Loucy (cell line): ENCODE measurements around the gene KDM4B.

Source experiments
- H2AFZ ChIP-seq: fragments of 200-600 bp; sonication (generic); 2 replicates; pipeline ENCODE4 v1.6.0; 2016; ENCODE audit warnings: antibody characterized with exemption, mild to moderate bottlenecking, low read length, moderate library complexity
- H3F3A ChIP-seq: fragments of 200-600 bp; 2 replicates; pipeline ENCODE4 v1.6.0; 2016; ENCODE audit warnings: antibody characterized with exemption, low read depth, mild to moderate bottlenecking
- H3K27me3 ChIP-seq: fragments of 200-600 bp; sonication (generic); 2 replicates; pipeline ENCODE4 v1.6.1; 2014; ENCODE audit warnings: low read length, mild to moderate bottlenecking; ENCODE audit not compliant: insufficient read depth, poor library complexity, severe bottlenecking
- H3K36me3 ChIP-seq: fragments of 200-600 bp; sonication (generic); 2 replicates; pipeline ENCODE4 v1.6.1; 2016; ENCODE audit warnings: low read length; ENCODE audit not compliant: insufficient read depth
- H3K4me1 ChIP-seq: fragments of 200-600 bp; sonication (generic); 2 replicates; pipeline ENCODE4 v1.5.1; 2014; ENCODE audit warnings: low read length, mild to moderate bottlenecking; ENCODE audit not compliant: insufficient read depth, poor library complexity, severe bottlenecking
- H3K4me2 ChIP-seq: fragments of 200-600 bp; sonication (generic); 2 replicates; pipeline ENCODE4 v1.6.0; 2014; ENCODE audit warnings: antibody characterized with exemption, low read length, low read depth, mild to moderate bottlenecking; ENCODE audit not compliant: poor library complexity, severe bottlenecking
- H3K4me3 ChIP-seq: fragments of 200-600 bp; sonication (generic); 2 replicates; pipeline ENCODE4 v1.5.1; 2014; ENCODE audit warnings: low read length, mild to moderate bottlenecking, mixed read lengths; ENCODE audit not compliant: poor library complexity, severe bottlenecking
- H3K79me2 ChIP-seq: fragments of 200-600 bp; sonication (generic); 2 replicates; pipeline ENCODE4 v1.6.1; 2014; ENCODE audit warnings: low read length; ENCODE audit not compliant: insufficient read depth
- H3K9ac ChIP-seq: fragments of 200-600 bp; sonication (generic); 2 replicates; pipeline ENCODE4 v1.6.0; 2014; ENCODE audit warnings: mild to moderate bottlenecking, low read depth, low read length, moderate library complexity; ENCODE audit not compliant: poor library complexity, severe bottlenecking
- H3K9me2 ChIP-seq: fragments of 200-600 bp; sonication (generic); replicated peaks from 2 replicates; pipeline ENCODE4 v1.6.1; 2016; ENCODE audit warnings: low read depth, low read length, mixed read lengths
- H3K9me3 ChIP-seq: fragments of 200-600 bp; sonication (generic); 2 replicates; pipeline ENCODE4 v1.6.1; 2014; ENCODE audit warnings: mild to moderate bottlenecking, antibody characterized with exemption, low read length, low read depth; ENCODE audit not compliant: insufficient read depth
- H4K20me1 ChIP-seq: fragments of 200-600 bp; sonication (generic); 2 replicates; pipeline ENCODE4 v1.6.0; 2014; ENCODE audit warnings: antibody characterized with exemption, low read length, mild to moderate bottlenecking; ENCODE audit not compliant: insufficient read depth, poor library complexity, severe bottlenecking
- CTCF ChIP-seq: fragments of 200-600 bp; sonication (generic); conservative IDR thresholded peaks from 2 replicates; pipeline ENCODE4 v1.5.1; 2014; ENCODE audit warnings: mild to moderate bottlenecking, antibody characterized with exemption, low read length
- EZH2phosphoT487 ChIP-seq: fragments of 200-600 bp; IDR thresholded peaks from 2 replicates; pipeline ENCODE4 v1.6.1; 2018; ENCODE audit warnings: antibody characterized with exemption, mild to moderate bottlenecking, moderate library complexity, borderline replicate concordance

Gene KDM4B

GRCh38 chr19:5177745-5178450, 209.0 kb downstream of the KDM4B start:
- H2AFZ ChIP-seq: no peak overlapping the region
- H3K36me3 ChIP-seq: no peaks in the 10 kb centered on the region
- no peak overlapping the region for H3K4me3 ChIP-seq
- TF ChIP-seq CTCF: no peak
- TF ChIP-seq EZH2phosphoT487: no peak
- no peaks in the 10 kb centered on the region for H3K9me2 ChIP-seq
- H3K4me2 ChIP-seq: no peak overlapping the region
- no peaks in the 10 kb centered on the region for H3K79me2 ChIP-seq
- H3K9me3 ChIP-seq: no peaks in the 10 kb centered on the region
- H3K27me3 ChIP-seq: no peaks in the 10 kb centered on the region
- no peaks in the 10 kb centered on the region for H3F3A ChIP-seq
- no peaks in the 10 kb centered on the region for H4K20me1 ChIP-seq
- no peaks in the 10 kb centered on the region for H3K4me1 ChIP-seq
- H3K9ac ChIP-seq: no peak overlapping the region

- H3K4me3 ChIP-seq: no peak overlapping the region
- no peak overlapping the region for H3K9ac ChIP-seq
- H3K9me3 ChIP-seq: no peaks in the 10 kb centered on the region
- H2AFZ ChIP-seq: no peak overlapping the region
- no peak for TF ChIP-seq CTCF
- no peaks in the 10 kb centered on the region for H3K27me3 ChIP-seq
- no peaks in the 10 kb centered on the region for H3F3A ChIP-seq
- H3K36me3 ChIP-seq: no peaks in the 10 kb centered on the region
- H3K79me2 ChIP-seq: no peaks in the 10 kb centered on the region
- H3K4me1 ChIP-seq: no peaks in the 10 kb centered on the region
- H3K4me2 ChIP-seq: no peak overlapping the region
- no peaks in the 10 kb centered on the region for H3K9me2 ChIP-seq
- no peaks in the 10 kb centered on the region for H4K20me1 ChIP-seq
Observed at GRCh38 chr19:5178841-5179240, 209.9 kb downstream of the KDM4B start.

GRCh38 chr19:5179256-5179655, 210.3 kb downstream of the KDM4B start:
- no peaks in the 10 kb centered on the region for H3K4me1 ChIP-seq
- H3K9me3 ChIP-seq: no peaks in the 10 kb centered on the region
- no peak overlapping the region for H2AFZ ChIP-seq
- no peaks in the 10 kb centered on the region for H3F3A ChIP-seq
- no peak overlapping the region for H3K4me2 ChIP-seq
- no peak overlapping the region for H3K4me3 ChIP-seq
- no peaks in the 10 kb centered on the region for H3K36me3 ChIP-seq
- no peaks in the 10 kb centered on the region for H3K79me2 ChIP-seq
- no peak for TF ChIP-seq EZH2phosphoT487
- TF ChIP-seq CTCF: no peak
- no peak overlapping the region for H3K9ac ChIP-seq
- no peaks in the 10 kb centered on the region for H3K27me3 ChIP-seq
- no peaks in the 10 kb centered on the region for H4K20me1 ChIP-seq
- H3K9me2 ChIP-seq: no peaks in the 10 kb centered on the region
